ENCODE results near the gene GORASP1.

The GORASP1 gene

DNA sequence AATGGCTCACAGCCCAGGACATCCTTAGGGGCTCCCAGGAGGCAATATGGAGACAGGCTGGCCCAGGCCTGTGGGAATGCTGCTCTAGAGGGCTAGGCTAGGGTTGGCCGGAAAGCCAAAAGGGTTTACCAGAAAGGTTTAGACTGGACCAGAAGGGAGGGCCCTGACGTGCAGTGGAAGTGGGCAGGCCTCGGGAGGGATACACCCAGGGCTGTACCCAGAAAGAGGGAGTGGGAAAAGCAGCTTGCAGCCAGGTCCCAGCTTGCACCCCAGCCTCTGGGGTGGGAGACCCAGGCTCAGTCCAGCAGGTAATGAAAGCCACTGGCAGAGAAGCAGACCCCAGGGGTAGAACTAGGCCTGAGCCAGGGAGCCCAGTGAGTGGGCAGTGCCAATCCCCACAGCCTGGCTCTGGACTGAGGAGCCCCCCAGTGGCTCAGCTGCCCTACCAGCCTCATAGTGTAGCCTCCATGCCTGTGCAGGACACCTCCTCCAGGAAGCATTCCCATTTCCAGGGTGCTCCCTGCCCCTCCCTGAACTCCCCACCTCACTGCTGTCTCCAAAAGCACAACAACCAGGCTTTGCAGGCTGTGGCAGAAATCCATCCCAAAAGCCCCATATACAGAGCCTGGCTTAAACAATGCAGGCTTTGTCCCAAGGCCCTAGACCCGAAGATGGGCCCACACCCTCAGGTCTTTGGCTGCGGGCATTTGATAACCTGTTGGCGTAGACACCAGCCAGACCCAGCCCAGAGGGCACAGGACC, 3.5 kb downstream of the GORASP1 start:
- Histone ChIP-seq H3K9me3 (ENCODE audit: control insufficient read depth, insufficient read depth, low read depth, low read length) (no peaks in the 10 kb centered on the region), H3K27ac (ENCODE audit: extremely low read depth, low read depth, low read length) (no peak overlapping the region), H3K36me3 (ENCODE audit: control insufficient read depth in 2 of 2, insufficient read depth in 1 of 2, low read length in 2 of 2) (peaks cover 0 to 32% of the 10 kb centered on the region in 2 experiments; a peak in 1 of 3 replicates), H3K4me3 (ENCODE audit: low read depth, low read length) (no peak overlapping the region), H3K4me1 (ENCODE audit: control insufficient read depth, insufficient read depth, low read length) (no peaks in the 10 kb centered on the region)
- ChIA-PET POLR2A (no interaction called here), CTCF (interaction anchor here (1.1 kb wide), 1 partner anchor 184 kb away, joined by 4 read pairs; no protein-coding TSS in a partner anchor)
- TF ChIP-seq ZNF768 (tag by site-specific recombination; IDR thresholded peaks at IDR 0.05) (no peak), ZNF624 (tag by site-specific recombination; IDR thresholded peaks at IDR 0.05) (no peak), GLIS2 (tag by site-specific recombination; IDR thresholded peaks at IDR 0.05) (no peak), ZSCAN30 (tag by site-specific recombination; IDR thresholded peaks at IDR 0.05) (no peak), ZFP69B (tag by site-specific recombination; IDR thresholded peaks at IDR 0.05) (no peak), ZNF514 (tag by site-specific recombination; IDR thresholded peaks at IDR 0.05) (no peak)
- TF ChIP-seq, protein P1, sequence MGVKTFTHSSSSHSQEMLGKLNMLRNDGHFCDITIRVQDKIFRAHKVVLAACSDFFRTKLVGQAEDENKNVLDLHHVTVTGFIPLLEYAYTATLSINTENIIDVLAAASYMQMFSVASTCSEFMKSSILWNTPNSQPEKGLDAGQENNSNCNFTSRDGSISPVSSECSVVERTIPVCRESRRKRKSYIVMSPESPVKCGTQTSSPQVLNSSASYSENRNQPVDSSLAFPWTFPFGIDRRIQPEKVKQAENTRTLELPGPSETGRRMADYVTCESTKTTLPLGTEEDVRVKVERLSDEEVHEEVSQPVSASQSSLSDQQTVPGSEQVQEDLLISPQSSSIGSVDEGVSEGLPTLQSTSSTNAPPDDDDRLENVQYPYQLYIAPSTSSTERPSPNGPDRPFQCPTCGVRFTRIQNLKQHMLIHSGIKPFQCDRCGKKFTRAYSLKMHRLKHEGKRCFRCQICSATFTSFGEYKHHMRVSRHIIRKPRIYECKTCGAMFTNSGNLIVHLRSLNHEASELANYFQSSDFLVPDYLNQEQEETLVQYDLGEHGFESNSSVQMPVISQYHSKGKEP (tag by site-specific recombination; IDR thresholded peaks at IDR 0.05) = no peak

DNA sequence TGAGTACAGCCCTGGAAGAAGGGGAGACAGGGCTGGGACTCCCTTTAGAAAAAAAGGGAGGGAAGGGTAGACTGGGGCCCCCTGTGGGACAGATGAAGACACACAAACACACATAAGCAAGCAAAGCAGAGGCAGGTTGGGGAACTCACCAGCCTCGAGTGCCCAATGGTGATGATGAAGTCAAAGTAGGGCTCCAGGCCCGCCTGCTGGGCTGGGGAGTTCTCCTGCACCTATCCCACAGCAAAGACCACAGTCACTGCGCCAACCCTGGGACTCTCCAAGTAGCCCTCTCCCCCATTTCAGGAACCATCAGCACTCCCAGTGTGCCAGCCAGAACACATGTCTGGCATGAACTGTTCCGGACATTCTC, 4.1 kb downstream of the GORASP1 start:
- H3K27ac ChIP-seq (ENCODE audit: extremely low read depth, low read depth, low read length) = no peak overlapping the region
- H3K4me1 ChIP-seq (ENCODE audit: control insufficient read depth, insufficient read depth, low read length) = no peaks in the 10 kb centered on the region
- no peak overlapping the region for H3K4me3 ChIP-seq (ENCODE audit: low read depth, low read length)
- ChIA-PET CTCF (interaction anchor here (0.7 kb wide), 1 partner anchor 31 kb away, joined by 3 read pairs; no protein-coding TSS in a partner anchor), POLR2A (no interaction called here)
- H3K9me3 ChIP-seq (ENCODE audit: control insufficient read depth, insufficient read depth, low read depth, low read length) = no peaks in the 10 kb centered on the region
- H3K36me3 ChIP-seq (ENCODE audit: control insufficient read depth in 2 of 2, insufficient read depth in 1 of 2, low read length in 2 of 2) = peaks cover 0 to 39% of the 10 kb centered on the region in 2 experiments; a peak in 1 of 3 replicates
- peak; percentile 52; the same call in 1 of the 2 replicates for TF ChIP-seq ZNF600 (tag by site-specific recombination; IDR thresholded peaks at IDR 0.05)
- no peak for TF ChIP-seq ZFP41 (tag by site-specific recombination; IDR thresholded peaks at IDR 0.05; ENCODE audit: borderline replicate concordance)
- no peak for TF ChIP-seq PRDM10 (tag by site-specific recombination; IDR thresholded peaks at IDR 0.05)
- TF ChIP-seq ZIC2 (tag by site-specific recombination; IDR thresholded peaks at IDR 0.05) = no peak
- TF ChIP-seq PATZ1 (tag by site-specific recombination; IDR thresholded peaks at IDR 0.05) = no peak
- no peak for TF ChIP-seq ZNF341 (tag by site-specific recombination; IDR thresholded peaks at IDR 0.05; ENCODE audit: low read depth)
